Measurements from ENCODE around the gene CAPN11. TPM values are rescaled to one million over a fixed set of nuclear protein-coding genes. Genes with fewer than 3 reads are reported as not detected.
"Not testable (repeated sequence)": the region's sequence is repeated elsewhere in the genome, so short reads cannot be mapped to it uniquely, and the experiment has no call there.

The CAPN11 gene
- total RNA-seq, 2 experiments from 2014 or later, result not detected

DNA sequence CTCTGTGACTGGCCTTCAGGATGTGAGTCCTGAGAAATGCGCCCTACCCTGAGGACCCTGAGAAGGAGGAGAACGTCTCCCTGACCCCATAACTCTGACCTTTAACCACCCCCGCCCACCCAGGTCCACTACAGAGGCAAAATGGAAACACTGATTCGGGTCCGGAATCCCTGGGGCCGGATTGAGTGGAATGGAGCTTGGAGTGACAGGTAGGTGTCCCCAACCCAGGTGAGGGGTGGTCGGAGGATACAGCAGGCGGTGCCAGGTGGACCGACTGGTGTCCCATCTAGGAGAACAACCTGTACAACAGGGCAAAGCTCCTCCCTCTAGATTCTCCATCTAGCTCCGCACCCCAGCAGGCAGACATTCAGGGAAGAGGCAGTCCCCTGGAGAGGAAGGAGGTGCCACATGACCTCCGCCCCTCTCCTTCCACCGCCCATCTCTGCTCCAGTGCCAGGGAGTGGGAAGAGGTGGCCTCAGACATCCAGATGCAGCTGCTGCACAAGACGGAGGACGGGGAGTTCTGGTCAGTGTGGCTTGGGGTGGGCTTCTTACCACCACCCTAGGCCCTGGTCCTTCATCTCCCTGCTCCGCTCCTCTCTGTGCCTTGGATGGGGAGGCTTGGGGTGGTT lies 17.6 kb downstream of the CAPN11 start:
- ChIA-PET POLR2A (no interaction called here), CTCF (interaction anchor here (1.5 to 1.6 kb wide), 2 partner anchors 42 to 81 kb away, joined by 3 to 5 read pairs; no protein-coding TSS in a partner anchor)

DNA sequence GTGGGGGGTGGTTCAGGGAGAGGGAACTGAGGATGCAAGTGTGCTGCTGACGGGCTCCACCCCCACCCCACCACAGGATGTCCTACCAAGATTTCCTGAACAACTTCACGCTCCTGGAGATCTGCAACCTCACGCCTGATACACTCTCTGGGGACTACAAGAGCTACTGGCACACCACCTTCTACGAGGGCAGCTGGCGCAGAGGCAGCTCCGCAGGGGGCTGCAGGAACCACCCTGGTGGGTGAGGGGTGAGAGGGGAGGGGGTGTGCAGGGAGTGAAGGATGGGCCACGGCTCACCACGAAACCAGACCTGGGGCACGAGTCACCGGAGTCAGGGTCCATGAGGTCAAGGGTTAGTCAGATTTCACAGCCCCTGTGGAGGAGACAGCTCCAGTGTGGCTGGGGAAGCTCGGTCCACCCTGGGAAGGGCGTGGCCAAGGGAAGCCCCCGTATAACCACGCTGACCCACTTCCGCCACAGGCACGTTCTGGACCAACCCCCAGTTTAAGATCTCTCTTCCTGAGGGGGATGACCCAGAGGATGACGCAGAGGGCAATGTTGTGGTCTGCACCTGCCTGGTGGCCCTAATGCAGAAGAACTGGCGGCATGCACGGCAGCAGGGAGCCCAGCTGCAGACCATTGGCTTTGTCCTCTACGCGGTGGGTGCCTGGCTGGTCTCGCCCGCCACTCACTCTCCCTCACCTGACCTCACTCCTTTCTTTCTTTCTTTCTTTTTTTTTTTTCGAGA lies 18.3 kb downstream of the CAPN11 start:
- ChIA-PET CTCF (interaction anchor here (1.5 to 1.6 kb wide), 2 partner anchors 42 to 80 kb away, joined by 3 to 5 read pairs; no protein-coding TSS in a partner anchor), POLR2A (interaction anchor here (0.6 to 0.8 kb wide), 3 partner anchors 70 to 865 kb away, joined by 3 read pairs; partner anchors contain the start of gene HSP90AB1)

DNA sequence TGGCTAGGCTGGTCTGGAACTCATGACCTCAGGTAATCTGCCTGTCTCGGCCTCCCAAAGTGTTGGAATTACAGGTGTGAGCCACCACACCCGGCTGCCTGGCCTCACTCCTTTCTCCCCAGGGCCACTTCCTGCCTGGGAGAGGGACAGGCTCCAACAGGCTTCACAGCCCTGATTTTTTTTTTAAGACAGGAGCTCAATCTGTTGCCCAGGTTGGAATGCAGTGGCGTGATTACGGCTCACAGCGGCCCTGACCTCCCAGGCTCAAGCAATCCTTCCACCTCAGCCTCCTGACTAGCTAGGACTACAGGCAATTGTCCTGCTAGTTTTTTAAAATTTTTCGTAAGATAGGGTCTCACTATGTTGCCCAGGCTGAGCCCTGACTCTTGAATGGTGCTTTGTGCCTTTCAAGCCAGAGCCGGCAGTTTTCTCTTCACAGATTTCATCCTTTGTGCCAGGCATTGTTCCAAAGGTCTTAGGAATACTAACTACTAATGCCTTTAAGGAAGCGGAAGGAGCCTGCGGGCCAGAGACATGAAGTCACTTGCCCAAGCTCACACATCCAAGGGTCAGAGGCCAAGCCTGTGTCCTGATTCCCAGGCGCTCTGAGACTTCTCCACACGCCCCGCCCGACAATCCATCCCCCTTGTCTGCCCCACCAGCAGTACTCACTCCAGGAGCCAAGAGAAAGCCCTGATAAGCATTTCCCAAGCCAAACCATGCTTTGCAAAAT lies 19.2 kb downstream of the CAPN11 start:
- ChIA-PET POLR2A (no interaction called here), CTCF (no interaction called here)

DNA sequence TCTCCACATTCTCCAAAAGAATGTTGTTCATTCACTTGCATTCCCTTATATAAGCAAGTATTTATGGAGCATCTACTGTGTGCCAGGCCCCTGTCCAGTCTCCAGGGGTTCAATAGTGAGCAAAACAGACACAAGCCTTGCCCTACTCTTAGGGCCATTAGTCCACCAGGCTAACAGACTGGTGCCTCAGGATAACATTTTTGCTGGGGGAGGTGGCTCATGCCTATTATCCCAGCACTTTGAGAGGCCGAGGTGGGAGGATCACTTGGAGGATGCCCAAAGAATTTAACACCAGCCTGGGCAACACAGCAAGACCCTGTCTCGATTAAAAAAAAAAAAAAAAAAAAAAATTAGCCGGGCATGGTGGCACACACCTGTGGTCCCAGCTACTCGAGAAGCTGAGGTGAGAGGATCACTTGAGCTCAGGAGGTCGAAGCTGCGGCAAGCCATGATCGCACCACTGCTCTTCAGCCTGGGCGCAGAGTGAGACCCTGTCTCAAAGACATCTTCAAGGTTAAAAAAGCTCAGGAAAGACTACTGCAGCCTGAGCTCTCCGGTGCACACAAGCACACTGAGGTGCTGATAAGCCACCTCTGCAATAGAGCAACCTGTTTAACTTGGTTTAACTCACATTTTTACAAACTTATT lies 19.9 kb downstream of the CAPN11 start:
- CTCF ChIA-PET, result no interaction called here
- POLR2A ChIA-PET, result no interaction called here

DNA sequence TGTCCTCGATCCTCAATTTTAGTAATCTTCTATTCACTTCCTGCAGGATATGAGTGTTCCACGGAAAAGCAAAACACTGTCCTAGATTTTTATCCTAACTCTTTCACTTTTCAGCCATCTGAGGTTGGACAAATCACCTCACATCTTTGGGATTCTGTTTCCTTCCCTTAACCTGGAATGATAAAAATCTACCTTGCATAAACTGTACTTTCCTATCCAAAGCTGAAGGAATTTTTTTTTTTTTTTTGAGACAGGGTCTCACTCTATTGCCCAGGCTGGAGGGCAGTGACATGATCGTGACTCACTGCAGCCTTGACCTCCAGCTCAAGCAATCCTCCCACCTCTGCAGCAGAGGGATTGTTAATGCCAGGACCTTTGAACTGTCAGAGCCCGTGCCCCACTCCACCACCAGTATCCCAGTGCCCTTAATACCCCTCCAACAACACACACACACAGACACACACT lies 20.5 kb downstream of the CAPN11 start:
- ChIA-PET POLR2A (no interaction called here), CTCF (no interaction called here)

DNA sequence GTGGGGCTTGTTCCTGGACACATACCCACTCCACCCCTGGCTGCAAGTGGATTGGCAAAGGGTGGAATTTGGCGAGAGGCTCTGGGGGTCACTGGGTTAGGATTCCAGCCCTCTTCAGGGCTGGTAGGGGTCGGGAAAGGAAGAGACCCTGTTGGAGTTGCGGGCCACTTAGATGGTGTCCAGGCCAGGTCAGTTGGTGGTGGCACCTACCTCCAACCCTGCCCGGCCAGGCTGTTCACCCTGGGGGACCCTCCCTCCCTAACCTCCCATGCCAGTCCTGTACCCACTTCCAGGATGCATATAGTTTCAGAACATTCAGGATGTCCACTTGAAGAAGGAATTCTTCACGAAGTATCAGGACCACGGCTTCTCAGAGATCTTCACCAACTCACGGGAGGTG lies 21.0 kb downstream of the CAPN11 start:
- POLR2A ChIA-PET, result no interaction called here
- CTCF ChIA-PET, result interaction anchor here (1.0 kb wide), 1 partner anchor 83 kb away, joined by 4 read pairs; no protein-coding TSS in a partner anchor

DNA sequence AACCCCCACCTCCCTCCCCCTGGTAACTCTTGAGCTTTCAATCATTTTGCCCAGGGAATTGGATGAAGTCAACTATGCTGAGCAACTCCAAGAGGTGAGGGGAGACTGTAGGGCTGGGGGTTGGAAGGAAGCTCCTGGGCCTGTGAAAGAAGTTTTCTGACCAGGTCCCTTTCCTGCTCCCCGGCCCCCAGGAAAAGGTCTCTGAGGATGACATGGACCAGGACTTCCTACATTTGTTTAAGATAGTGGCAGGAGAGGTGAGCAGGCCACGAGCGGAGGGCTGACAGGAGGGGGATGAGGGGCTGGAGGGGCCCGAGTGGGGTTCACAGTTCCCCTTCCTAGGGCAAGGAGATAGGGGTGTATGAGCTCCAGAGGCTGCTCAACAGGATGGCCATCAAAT lies 21.8 kb downstream of the CAPN11 start:
- POLR2A ChIA-PET, result interaction anchor here (0.6 kb wide), 2 partner anchors 66 to 514 kb away, joined by 5 to 7 read pairs; partner anchors contain the start of gene HSP90AB1
- CTCF ChIA-PET, result interaction anchor here (1.0 kb wide), 1 partner anchor 84 kb away, joined by 4 read pairs; no protein-coding TSS in a partner anchor

DNA sequence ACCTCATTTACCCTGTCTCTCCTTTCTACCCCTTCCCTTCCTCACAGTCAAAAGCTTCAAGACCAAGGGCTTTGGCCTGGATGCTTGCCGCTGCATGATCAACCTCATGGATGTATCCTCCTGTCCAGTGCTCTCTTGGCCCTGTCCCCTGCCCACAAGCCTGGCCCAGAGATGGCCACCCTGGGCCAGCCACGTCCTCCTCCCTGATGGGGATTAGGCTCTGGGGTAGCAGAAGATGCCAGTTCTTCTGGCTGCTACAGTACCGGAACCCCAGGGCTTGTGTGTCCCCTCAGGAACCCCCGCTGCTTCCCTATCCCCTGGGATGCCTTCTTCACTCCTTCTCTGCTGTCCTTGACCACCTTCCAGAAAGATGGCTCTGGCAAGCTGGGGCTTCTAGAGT lies 22.3 kb downstream of the CAPN11 start:
- ChIA-PET CTCF (interaction anchor here (1.0 kb wide), 1 partner anchor 85 kb away, joined by 4 read pairs; no protein-coding TSS in a partner anchor), POLR2A (interaction anchor here (0.6 kb wide), 2 partner anchors 66 to 514 kb away, joined by 5 to 7 read pairs; partner anchors contain the start of gene HSP90AB1)

DNA sequence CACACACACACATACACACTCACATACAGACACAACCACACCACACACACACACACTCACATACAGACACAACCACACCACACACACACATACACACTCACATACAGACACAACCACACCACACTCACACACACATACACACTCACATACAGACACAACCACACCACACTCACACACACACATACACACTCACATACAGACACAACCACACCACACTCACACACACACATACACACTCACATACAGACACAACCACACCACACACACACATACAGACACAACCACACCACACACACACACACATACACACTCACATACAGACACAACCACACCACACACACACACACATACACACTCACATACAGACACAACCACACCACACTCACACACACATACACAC lies 23.2 kb downstream of the CAPN11 start:
- POLR2A ChIA-PET, CTCF ChIA-PET: not testable (repeated sequence)

DNA sequence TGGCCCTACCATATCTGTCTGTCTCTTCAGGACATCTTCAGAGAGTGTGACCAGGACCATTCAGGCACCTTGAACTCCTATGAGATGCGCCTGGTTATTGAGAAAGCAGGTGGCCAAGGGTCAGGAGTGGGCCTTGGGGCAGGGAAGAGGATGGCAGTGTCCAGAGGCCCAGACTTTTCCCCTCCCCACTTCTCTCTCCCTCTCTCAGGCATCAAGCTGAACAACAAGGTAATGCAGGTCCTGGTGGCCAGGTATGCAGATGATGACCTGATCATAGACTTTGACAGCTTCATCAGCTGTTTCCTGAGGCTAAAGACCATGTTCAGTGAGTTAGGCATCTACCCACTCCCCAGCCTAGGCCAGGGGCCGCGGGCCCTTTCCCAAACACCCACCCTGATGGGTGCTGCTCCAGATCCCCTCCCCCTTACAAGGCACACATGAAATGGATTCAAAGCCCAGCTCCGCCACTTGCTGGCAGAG lies 24.3 kb downstream of the CAPN11 start:
- POLR2A ChIA-PET, result no interaction called here

DNA sequence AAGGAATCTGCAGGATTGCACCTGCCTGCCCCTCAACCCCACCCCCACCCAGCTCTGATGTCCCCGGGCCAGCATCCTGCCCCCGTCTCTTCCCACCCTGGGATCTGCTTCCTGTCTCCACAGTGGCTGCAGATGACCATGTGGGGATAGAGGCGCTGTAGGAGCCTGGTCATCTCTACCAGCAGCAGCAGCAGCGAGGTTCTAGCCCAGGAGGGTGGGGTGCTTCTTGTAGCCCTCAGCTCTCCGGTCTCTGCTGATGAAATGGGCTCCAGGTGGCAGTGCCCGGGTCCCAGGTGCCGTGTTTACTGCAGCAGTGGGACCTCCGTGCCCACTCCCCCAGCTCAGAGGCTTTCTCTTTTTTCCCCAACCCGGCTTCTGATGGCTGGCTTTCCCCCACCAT lies 25.2 kb downstream of the CAPN11 start:
- CTCF ChIA-PET, result no interaction called here
- POLR2A ChIA-PET, result no interaction called here

More for the DNA sequence above, 24.3 kb downstream of the CAPN11 start:
- CTCF ChIA-PET, result no interaction called here

DNA sequence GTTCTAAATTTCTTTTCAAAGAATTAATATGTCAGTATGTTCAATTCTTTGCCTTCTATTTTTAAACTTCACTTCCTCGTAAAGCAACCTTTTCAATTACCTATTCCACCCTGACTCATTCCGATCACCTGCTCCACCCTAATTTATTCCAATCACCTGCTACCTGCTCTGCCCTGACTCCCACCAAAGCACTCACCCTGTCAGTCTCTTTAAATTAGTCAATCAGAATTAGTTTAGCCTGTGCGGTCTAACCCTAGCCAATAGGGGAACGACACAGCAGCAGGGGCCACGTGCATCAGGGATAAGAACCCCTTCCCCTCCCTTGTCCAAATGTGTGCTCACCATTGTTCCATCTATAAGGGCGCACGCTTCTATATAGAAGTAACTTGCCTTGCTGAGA lies 26.7 kb downstream of the CAPN11 start:
- CTCF ChIA-PET, POLR2A ChIA-PET: not testable (repeated sequence)

DNA sequence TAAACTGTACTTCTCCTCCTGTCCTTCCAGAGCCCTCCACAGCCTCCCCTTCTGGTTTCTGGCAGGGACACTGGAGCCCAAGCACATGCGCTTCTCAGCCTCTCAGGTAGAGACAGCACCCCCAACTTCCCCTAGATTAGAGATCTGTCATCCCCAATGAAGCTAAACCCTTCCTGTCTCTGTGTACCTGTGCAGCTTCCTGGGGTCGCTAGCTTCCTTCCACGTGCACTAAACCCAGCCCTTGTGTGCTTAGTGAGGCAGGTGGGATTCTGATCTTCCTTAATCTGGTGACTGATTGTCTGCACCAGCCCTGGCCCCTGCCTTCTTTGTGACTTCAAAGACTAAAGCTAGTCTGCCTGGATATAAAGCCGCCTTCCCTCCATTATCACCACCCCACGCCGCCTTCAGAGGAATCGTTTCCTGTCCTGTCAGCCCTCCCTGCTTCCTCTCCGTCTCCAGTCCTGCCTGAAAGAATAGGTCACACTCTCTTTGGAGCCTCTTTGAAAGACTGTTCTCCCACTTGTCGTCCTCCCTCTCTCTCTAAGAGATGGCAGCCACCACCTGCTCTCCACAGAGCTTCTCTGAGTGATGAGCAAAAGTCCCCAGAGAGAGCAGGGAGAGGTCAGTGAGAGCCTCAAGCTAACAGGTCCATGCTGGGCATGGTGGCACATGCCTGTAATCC lies 27.5 kb downstream of the CAPN11 start:
- CTCF ChIA-PET, result no interaction called here
- POLR2A ChIA-PET, result no interaction called here

DNA sequence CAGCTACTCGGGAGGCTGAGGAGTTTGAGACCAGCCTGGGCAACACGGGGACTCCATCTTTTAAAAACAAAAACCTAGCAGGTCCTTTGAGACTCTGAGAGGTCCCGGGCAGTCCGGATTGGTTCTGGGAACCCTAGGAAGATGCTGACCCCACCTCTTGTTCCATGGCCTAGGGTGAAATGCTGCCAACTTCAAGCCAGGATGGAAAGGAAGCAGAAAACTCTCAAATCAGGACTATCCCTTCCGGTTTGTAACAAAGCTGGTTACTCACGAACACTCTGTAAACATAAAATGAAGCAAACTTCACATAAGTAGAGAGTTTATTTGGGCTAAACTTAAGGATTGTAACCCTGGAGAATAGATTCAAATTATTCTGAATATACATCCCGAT lies 28.0 kb downstream of the CAPN11 start:
- CTCF ChIA-PET, result no interaction called here
- POLR2A ChIA-PET, result no interaction called here

DNA sequence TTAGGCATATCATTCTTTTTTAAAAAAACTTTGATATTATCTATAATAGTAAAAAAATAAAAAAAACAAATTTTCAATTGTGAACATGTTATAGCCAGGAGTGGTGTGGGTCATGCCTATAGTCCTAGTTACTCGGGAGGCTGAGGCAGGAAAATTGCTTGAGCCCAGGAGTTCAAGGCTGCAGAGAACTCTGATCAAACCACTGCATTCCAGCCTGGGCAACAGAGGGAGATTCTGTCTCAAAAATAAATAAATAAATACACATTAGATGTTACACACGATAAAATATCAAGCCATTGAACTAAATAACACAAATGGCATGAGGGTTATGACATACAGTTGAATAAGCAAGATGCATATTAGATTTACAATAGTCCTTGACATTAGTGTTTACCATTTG lies 30.2 kb downstream of the CAPN11 start:
- ChIA-PET CTCF (interaction anchor here (1.4 kb wide), 1 partner anchor 16 kb away, joined by 4 read pairs; no protein-coding TSS in a partner anchor), POLR2A (no interaction called here)

DNA sequence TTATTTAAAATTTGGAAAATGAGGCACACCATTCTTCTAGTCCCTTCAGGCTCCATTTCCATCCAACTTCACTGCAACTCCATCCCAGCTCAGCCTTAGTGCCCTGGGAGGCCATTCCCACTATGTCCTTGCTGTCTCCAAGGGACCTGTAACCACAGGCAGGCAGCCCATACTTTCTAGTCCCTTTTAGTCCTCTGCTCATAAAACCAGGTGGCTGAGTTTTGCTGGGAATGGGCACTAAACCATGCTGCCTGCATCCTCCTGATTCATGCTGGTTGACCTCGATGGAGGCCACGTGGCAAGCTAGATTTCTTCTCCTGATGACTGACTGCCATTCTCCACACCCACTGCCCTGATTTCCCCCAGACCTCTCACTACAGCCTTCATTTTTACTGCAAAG lies 30.6 kb downstream of the CAPN11 start:
- POLR2A ChIA-PET, result no interaction called here
- CTCF ChIA-PET, result interaction anchor here (0.8 to 1.4 kb wide), 3 partner anchors 16 to 152 kb away, joined by 3 to 4 read pairs (median 3); no protein-coding TSS in a partner anchor

DNA sequence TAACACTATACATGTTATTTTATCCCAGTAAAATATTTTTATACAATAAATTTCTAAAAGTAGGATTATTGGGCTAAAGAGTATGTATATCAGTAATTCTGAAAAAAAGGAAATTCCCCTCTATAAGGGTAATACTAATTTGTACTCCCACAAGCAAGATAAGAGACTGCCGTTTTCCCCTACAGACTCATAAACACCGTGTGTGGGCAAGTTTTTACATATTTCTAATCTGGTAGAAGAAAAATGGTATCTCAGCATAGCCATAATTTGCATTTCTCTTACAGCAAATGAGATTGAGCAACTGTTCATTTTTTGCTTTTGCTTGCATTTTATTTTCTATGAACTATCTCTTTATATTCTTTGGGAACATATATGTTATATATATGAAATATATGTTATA lies 32.1 kb downstream of the CAPN11 start:
- POLR2A ChIA-PET, result no interaction called here
- CTCF ChIA-PET, result no interaction called here

DNA sequence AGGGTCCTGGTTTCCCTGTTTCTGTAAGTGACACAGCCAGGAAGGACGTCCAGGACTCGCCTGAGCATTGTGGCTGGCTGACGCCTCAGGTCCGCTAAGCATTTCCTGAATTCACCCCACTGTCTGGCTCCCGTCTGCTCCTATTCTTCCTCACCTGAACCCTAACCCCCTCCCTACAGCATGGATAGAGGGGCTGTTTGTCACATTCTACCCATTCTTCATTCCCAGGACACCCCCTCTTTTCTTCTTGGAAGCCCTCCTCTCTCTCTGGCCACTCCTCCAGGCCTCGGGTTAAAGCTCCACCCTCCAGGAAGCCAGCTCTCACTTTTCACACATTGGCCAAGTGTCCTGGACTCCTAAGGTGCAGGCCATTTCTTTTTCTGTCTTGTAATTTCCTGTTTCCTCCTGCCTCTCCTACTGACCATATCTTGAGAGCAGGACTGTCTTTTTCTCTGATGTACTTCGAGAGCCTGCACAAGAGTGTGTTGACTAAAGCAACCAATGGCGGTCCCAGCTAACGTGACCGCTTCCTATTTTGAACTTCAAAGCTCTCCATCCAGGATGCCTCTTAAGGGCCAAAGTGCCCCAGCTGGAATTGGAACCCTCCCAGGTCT lies 33.9 kb downstream of the CAPN11 start:
- ChIA-PET CTCF (no interaction called here), POLR2A (no interaction called here)
